GM18907 (cell line): ENCODE results near the gene CATSPER2.
"Not testable (repeated sequence)": the region's sequence is repeated elsewhere in the genome, so short reads cannot be mapped to it uniquely, and the experiment has no call there.

ENCODE experiments used
- ATAC-seq: cut with Tn5 transposase; IDR thresholded peaks from one replicate; pipeline ENCODE4 v1.9.1; 2021; ENCODE audit warnings: mild to moderate bottlenecking, moderate library complexity; ENCODE audit not compliant: unreplicated experiment

CATSPER2 gene

GRCh38 chr15:43593328-43594190 lies 55.1 kb downstream of the CATSPER2 start, which contains the start of gene CKMT1B:
Gene CKMT1B (plus strand): TSS chr15:43594027. CDS start chr15:43594219, 192 bp downstream.
- ATAC-seq: not testable (repeated sequence)

GRCh38 chr15:43592841-43593240 lies 55.8 kb downstream of the CATSPER2 start:
- ATAC-seq: not testable (repeated sequence)

- peak; percentile 94 for ATAC-seq
These were observed 58.7 kb downstream of the CATSPER2 start, which contains the start of gene PPIP5K1 for GRCh38 chr15:43589778-43590466. Gene PPIP5K1 (minus strand): TSS chr15:43590208. CDS start chr15:43584504, 5,704 bp downstream.
